ENCODE data around the gene ELFN2.
A peak's percentile ranks its signal among the peaks of the same experiment; 100 is the strongest.

The ELFN2 gene

GRCh38 chr22:37449331-37450001 lies 22.2 kb upstream of the ELFN2 start:
- H3K4me3 Mint-ChIP-seq, result no peak overlapping the region
- peaks cover 11% of the 10 kb centered on the region for H3K9me3 Mint-ChIP-seq
- no peak for TF ChIP-seq CTCF (IDR thresholded peaks at IDR 0.05)

DNA sequence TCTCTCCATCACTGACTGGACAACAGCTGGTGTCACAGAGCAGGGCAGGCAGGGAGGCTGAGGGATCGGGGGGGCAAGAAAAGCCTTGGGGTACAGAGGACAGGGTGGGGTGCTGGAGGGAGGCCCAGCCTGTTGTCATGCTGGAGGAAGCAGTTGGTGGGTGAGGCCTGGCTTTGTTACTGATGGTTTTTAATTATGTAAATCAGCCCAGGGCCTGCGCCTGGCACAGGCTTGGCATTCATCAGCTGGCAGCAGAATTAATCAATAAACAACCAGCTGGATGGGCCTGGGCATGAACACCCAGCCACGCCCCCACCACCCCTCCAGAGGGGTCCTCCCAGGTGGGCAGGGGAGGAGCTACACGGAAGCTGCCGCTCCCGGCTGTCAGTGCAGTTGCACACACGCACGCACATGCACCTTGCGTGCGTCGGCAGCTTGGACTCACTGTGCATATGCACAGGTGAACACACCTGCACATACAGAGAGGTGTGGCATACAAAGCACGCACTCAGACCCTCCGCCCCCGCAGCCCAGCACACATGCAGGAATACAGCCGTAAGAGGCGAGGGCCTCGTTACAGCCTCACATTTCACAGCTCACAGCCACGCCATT lies 21.3 kb upstream of the ELFN2 start:
- Mint-ChIP-seq H3K27me3 (ENCODE audit: low read depth, poor library complexity) (peaks cover 43% of the 10 kb centered on the region), H3K9me3 (peaks cover 11% of the 10 kb centered on the region), H3K4me1 (peaks cover 25% of the 10 kb centered on the region), H3K27ac (peak overlapping the region; percentile 52), H3K4me3 (no peak overlapping the region), H3K36me3 (ENCODE audit: low read depth) (no peaks in the 10 kb centered on the region)
- no peak for DNase-seq
- TF ChIP-seq CTCF (IDR thresholded peaks at IDR 0.05), result no peak

More at GRCh38 chr22:37449331-37450001, 22.2 kb upstream of the ELFN2 start:
- peaks cover 45% of the 10 kb centered on the region for H3K27me3 Mint-ChIP-seq (ENCODE audit: low read depth, poor library complexity)
- H3K27ac Mint-ChIP-seq, result no peak overlapping the region
- peak; percentile 66 for DNase-seq
- no peaks in the 10 kb centered on the region for H3K36me3 Mint-ChIP-seq (ENCODE audit: low read depth)
- H3K4me1 Mint-ChIP-seq, result peaks cover 25% of the 10 kb centered on the region

DNA sequence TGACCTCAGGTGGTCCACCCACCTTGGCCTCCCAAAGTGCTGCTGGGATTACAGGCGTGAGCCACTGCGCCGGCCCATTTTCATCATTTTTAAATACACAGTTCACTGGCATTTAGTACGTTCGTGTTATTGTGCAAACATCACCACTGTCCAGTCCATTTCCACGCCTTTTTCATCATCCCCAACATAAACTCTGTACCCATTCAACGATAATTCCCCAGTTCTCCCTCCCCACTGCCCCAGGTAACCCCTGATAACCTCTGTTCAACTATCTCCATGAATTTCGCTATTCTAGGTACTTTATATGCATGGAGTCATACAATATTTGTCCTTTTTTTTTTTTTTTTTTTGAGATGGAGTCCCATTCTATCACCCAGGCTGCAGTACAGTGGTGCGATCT lies 18.2 kb upstream of the ELFN2 start:
- peaks cover 49% of the 10 kb centered on the region for H3K27me3 Mint-ChIP-seq (ENCODE audit: low read depth, poor library complexity)
- H3K36me3 Mint-ChIP-seq (ENCODE audit: low read depth), result no peaks in the 10 kb centered on the region

DNA sequence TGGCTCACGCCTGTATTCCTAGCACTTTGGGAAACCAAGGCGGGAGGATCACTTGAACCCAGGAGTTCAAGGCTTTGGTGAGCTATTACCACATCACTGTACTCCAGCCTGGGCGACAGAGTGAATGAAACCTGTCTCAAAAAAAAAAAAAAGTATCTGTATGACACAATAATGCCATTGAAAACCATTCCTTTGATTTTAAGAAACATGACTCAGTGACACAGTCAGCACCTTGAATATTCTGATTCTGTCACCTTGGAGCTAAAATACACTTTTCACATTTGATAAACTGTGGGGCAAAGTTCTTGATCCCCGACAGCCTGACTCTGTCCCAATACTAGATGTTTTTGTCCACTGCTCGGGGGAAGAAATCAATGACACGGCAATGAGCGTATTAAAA lies 16.7 kb upstream of the ELFN2 start:
- Mint-ChIP-seq H3K27me3 (ENCODE audit: low read depth, poor library complexity) (peaks cover 59% of the 10 kb centered on the region), H3K27ac (no peak overlapping the region), H3K4me3 (no peak overlapping the region), H3K9me3 (peaks cover 20% of the 10 kb centered on the region), H3K36me3 (ENCODE audit: low read depth) (no peaks in the 10 kb centered on the region), H3K4me1 (peaks cover 20% of the 10 kb centered on the region)
- TF ChIP-seq CTCF (IDR thresholded peaks at IDR 0.05), result no peak
- DNase-seq, result no peak

More for the DNA sequence above, 18.2 kb upstream of the ELFN2 start:
- Mint-ChIP-seq H3K4me3 (no peak overlapping the region), H3K27ac (no peak overlapping the region), H3K4me1 (peaks cover 35% of the 10 kb centered on the region), H3K9me3 (peaks cover 17% of the 10 kb centered on the region)
- DNase-seq, result no peak
- TF ChIP-seq CTCF (IDR thresholded peaks at IDR 0.05), result no peak

DNA sequence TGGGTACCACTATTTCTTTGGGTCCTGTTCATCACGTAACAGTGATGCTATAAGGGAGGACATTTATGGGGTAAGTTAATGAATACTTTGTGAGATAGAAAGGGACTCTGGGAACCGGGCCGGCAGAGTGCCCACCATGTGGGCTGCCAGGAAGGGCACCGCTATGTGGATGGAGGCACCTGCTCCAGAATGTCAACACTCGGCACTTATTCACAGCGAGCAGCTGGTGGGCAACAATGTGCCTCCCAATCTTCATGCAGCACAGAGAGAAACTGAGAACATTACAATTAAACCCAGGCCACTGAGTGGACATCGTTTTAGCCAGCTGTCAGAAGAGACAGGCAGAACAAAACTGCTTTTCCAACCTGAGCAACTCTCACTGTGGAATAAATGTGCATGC lies 15.8 kb upstream of the ELFN2 start:
- no peaks in the 10 kb centered on the region for H3K36me3 Mint-ChIP-seq (ENCODE audit: low read depth)
- H3K27me3 Mint-ChIP-seq (ENCODE audit: low read depth, poor library complexity), result peaks cover 63% of the 10 kb centered on the region
- H3K4me1 Mint-ChIP-seq, result peaks cover 13% of the 10 kb centered on the region
- no peak for TF ChIP-seq CTCF (IDR thresholded peaks at IDR 0.05)
- H3K27ac Mint-ChIP-seq, result no peak overlapping the region
- no peak overlapping the region for H3K4me3 Mint-ChIP-seq
- no peak for DNase-seq
- peaks cover 20% of the 10 kb centered on the region for H3K9me3 Mint-ChIP-seq

DNA sequence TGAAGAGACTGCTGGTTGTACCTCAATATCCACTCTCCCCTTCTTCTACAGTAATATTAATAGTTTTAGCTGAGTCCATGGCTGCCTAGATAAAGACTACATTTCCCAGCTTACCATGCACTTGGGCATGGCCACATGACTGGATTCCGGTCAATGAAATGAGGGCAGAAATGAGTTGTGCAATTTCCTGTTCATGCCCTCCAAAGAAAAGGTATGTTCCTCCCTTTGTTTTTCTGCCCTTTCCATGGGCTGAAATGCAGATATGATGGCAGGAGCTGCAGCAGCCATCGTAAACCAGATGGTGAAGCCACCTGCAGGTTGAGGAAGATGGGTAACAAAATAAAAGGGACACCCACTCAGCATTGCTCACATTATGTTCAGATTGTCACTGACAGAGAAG lies 15.3 kb upstream of the ELFN2 start:
- TF ChIP-seq CTCF (IDR thresholded peaks at IDR 0.05), result no peak
- H3K27ac Mint-ChIP-seq, result no peak overlapping the region

More for the DNA sequence above, 15.3 kb upstream of the ELFN2 start:
- Mint-ChIP-seq H3K4me3 (no peak overlapping the region), H3K4me1 (peaks cover 10% of the 10 kb centered on the region), H3K27me3 (ENCODE audit: low read depth, poor library complexity) (peaks cover 63% of the 10 kb centered on the region), H3K36me3 (ENCODE audit: low read depth) (no peaks in the 10 kb centered on the region), H3K9me3 (peaks cover 20% of the 10 kb centered on the region)
- no peak for DNase-seq
